ENCODE data around the gene CCNO.
A peak's percentile ranks its signal among the peaks of the same experiment; 100 is the strongest.

Gene CCNO, protein sequence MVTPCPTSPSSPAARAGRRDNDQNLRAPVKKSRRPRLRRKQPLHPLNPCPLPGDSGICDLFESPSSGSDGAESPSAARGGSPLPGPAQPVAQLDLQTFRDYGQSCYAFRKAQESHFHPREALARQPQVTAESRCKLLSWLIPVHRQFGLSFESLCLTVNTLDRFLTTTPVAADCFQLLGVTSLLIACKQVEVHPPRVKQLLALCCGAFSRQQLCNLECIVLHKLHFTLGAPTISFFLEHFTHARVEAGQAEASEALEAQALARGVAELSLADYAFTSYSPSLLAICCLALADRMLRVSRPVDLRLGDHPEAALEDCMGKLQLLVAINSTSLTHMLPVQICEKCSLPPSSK

DNA sequence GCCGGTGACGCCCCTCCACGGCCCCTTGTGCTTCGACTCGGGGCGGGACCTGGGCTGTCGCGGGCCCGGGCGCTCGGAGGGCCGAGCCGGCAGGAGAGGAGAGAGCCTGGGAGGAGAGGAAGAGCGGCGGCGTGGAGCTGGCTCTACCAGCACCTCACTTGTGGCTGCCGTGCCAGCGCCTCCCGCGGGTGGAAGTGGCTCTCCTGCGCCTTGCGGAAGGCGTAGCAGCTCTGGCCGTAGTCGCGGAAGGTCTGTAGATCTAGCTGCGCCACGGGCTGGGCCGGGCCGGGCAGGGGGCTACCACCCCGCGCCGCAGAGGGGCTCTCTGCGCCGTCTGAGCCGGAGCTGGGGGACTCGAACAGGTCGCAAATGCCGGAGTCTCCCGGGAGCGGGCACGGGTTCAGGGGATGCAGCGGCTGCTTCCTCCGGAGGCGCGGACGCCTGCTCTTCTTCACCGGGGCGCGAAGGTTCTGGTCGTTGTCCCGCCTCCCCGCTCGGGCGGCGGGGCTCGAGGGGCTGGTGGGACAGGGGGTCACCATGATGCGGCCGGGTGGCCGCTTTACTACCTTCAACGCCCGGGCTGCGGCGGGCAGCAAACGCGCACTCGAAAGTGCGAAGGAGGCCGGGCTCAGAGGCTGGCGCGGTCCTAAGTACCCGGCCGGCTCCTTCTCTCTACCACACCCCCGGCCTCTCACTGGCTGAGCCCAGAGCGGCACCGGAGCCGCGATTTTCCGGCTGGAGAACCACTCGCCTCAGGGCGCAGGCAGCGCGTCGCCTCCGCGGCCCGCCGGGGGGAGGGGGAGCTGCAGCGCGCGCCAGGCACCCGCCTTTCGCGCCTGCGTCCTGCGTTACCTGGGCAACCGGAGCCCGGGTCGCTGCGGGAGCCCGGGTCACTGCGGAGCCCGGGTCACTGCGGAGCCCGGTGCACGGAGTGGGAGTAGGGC is at the start of gene CCNO:
CCNO (minus strand) TSS at position 624 of the 944 bp plus-strand sequence; CDS start at position 539, 85 bp downstream.
- Histone ChIP-seq H3K27me3 (ENCODE audit: low read length) (no peaks in the 10 kb centered on the region), H2AFZ (ENCODE audit: low read depth, low read length, severe bottlenecking) (peak within 1 kb of the TSS; percentile 85), H3K27ac (ENCODE audit: low read depth, low read length) (no peak within 1 kb of the TSS), H3K9me2 (replicated peaks; ENCODE audit: insufficient read depth, low read length) (no peaks in the 10 kb centered on the region), H3F3A (ENCODE audit: insufficient read depth) (no peaks in the 10 kb centered on the region), H3K4me3 (ENCODE audit: insufficient read depth, low read length, poor library complexity, severe bottlenecking) (peak within 1 kb of the TSS; percentile 54), H3K79me2 (ENCODE audit: insufficient read depth, low read length) (no peaks in the 10 kb centered on the region), H3K9ac (ENCODE audit: low read length) (peak within 1 kb of the TSS; percentile 62), H3K36me3 (ENCODE audit: low read length) (no peaks in the 10 kb centered on the region), H4K20me1 (ENCODE audit: low read depth, low read length) (no peaks in the 10 kb centered on the region), H3K9me3 (ENCODE audit: insufficient read depth, low read length) (no peaks in the 10 kb centered on the region), H3K4me2 (ENCODE audit: low read depth, low read length, poor library complexity, severe bottlenecking) (peak within 1 kb of the TSS; percentile 74)
- TF ChIP-seq, protein P1, sequence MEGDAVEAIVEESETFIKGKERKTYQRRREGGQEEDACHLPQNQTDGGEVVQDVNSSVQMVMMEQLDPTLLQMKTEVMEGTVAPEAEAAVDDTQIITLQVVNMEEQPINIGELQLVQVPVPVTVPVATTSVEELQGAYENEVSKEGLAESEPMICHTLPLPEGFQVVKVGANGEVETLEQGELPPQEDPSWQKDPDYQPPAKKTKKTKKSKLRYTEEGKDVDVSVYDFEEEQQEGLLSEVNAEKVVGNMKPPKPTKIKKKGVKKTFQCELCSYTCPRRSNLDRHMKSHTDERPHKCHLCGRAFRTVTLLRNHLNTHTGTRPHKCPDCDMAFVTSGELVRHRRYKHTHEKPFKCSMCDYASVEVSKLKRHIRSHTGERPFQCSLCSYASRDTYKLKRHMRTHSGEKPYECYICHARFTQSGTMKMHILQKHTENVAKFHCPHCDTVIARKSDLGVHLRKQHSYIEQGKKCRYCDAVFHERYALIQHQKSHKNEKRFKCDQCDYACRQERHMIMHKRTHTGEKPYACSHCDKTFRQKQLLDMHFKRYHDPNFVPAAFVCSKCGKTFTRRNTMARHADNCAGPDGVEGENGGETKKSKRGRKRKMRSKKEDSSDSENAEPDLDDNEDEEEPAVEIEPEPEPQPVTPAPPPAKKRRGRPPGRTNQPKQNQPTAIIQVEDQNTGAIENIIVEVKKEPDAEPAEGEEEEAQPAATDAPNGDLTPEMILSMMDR (IDR thresholded peaks at IDR 0.05; ENCODE audit: insufficient read depth, low read length, poor library complexity, severe bottlenecking) = no peak
- no peak for TF ChIP-seq EZH2phosphoT487 (conservative IDR thresholded peaks at IDR 0.05; ENCODE audit: low read length)

DNA sequence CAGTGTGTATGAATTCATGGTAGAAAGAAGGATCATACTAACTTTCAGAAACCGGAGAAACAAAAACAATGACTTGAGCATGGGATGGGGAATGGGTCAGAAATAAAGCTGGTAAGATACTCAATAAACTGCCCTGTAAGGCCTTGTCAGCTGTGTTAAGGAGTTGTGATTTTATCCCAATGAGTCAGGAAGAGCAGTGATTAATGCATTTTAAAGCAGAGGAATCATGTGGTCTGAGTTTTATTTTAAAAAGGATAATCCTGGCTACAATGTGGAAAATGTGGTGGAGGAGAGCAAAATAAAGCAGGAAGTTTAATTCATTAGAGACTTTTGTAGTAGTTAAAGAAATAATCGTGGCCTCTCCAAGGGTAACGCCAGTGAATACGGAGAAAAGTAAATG is 45.4 kb upstream of the CCNO start:
- H3K36me3 ChIP-seq (ENCODE audit: low read length) = peaks cover 33% of the 10 kb centered on the region; the same call in 1 of the 2 replicates

DNA sequence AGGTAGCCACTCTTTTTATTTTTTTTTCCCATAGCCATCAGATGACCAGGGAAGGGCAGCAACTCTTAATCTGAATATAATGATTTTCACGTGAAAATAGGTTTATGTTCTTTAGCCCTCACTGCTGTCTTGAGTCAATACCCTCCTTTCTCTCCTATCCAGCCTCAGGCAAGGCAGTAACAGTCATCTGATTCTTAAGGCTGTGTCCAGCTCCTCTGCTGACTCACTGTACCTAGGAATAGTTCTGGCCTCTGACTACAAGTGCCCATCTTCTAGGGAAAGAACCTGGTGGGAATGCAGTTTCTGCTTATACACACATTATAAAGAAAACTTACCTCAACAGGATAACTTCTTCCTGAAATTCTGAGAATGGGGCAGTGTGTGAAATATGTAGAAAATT is 43.4 kb upstream of the CCNO start:
- no peaks in the 10 kb centered on the region for H3K9me2 ChIP-seq (replicated peaks; ENCODE audit: insufficient read depth, low read length)
- H3K9me3 ChIP-seq (ENCODE audit: insufficient read depth, low read length) = no peaks in the 10 kb centered on the region
- H2AFZ ChIP-seq (ENCODE audit: low read depth, low read length, severe bottlenecking) = no peak overlapping the region
- H4K20me1 ChIP-seq (ENCODE audit: low read depth, low read length) = no peaks in the 10 kb centered on the region
- no peak overlapping the region for H3K27ac ChIP-seq (ENCODE audit: low read depth, low read length)
- H3K4me3 ChIP-seq (ENCODE audit: insufficient read depth, low read length, poor library complexity, severe bottlenecking) = no peak overlapping the region
- TF ChIP-seq, protein P1 (IDR thresholded peaks at IDR 0.05; ENCODE audit: insufficient read depth, low read length, poor library complexity, severe bottlenecking) = no peak
- no peak for TF ChIP-seq EZH2phosphoT487 (conservative IDR thresholded peaks at IDR 0.05; ENCODE audit: low read length)
- no peaks in the 10 kb centered on the region for H3K79me2 ChIP-seq (ENCODE audit: insufficient read depth, low read length)
- H3K36me3 ChIP-seq (ENCODE audit: low read length) = peaks cover 27% of the 10 kb centered on the region; the same call in 1 of the 2 replicates
- H3K27me3 ChIP-seq (ENCODE audit: low read length) = no peaks in the 10 kb centered on the region
- no peaks in the 10 kb centered on the region for H3F3A ChIP-seq (ENCODE audit: insufficient read depth)
- no peak overlapping the region for H3K4me2 ChIP-seq (ENCODE audit: low read depth, low read length, poor library complexity, severe bottlenecking)
- no peak overlapping the region for H3K9ac ChIP-seq (ENCODE audit: low read length)

More for the DNA sequence above, 45.4 kb upstream of the CCNO start:
- no peaks in the 10 kb centered on the region for H3K79me2 ChIP-seq (ENCODE audit: insufficient read depth, low read length)
- no peaks in the 10 kb centered on the region for H3K9me3 ChIP-seq (ENCODE audit: insufficient read depth, low read length)
- no peak overlapping the region for H3K27ac ChIP-seq (ENCODE audit: low read depth, low read length)
- TF ChIP-seq EZH2phosphoT487 (conservative IDR thresholded peaks at IDR 0.05; ENCODE audit: low read length) = no peak
- TF ChIP-seq, protein P1 (IDR thresholded peaks at IDR 0.05; ENCODE audit: insufficient read depth, low read length, poor library complexity, severe bottlenecking) = no peak
- no peak overlapping the region for H2AFZ ChIP-seq (ENCODE audit: low read depth, low read length, severe bottlenecking)
- H3K9ac ChIP-seq (ENCODE audit: low read length) = no peak overlapping the region
- no peaks in the 10 kb centered on the region for H3K27me3 ChIP-seq (ENCODE audit: low read length)
- H3F3A ChIP-seq (ENCODE audit: insufficient read depth) = no peaks in the 10 kb centered on the region
- no peak overlapping the region for H3K4me3 ChIP-seq (ENCODE audit: insufficient read depth, low read length, poor library complexity, severe bottlenecking)
- no peaks in the 10 kb centered on the region for H4K20me1 ChIP-seq (ENCODE audit: low read depth, low read length)
- no peaks in the 10 kb centered on the region for H3K9me2 ChIP-seq (replicated peaks; ENCODE audit: insufficient read depth, low read length)
- no peak overlapping the region for H3K4me2 ChIP-seq (ENCODE audit: low read depth, low read length, poor library complexity, severe bottlenecking)

Measured in SU-DHL-6 (cell line).